Stimulated activated CD8-positive, alpha-beta memory T cell treated with anti-CD3 and anti-CD28 coated beads, Interleukin-2, amount 100 ng/mL, for 48 hours (primary cell): ENCODE measurements around the gene DHX16.
A peak's percentile ranks its signal among the peaks of the same experiment; 100 is the strongest.

Source experiments
- DNase-seq, 2 donors: peaks; one replicate each; pipeline ENCODE4 v3.0.0-alpha.2; 2020; ENCODE audit warnings: low read depth in 2 of 2

The DHX16 gene

GRCh38 chr6:30626484-30627366, 46.1 kb downstream of the DHX16 start, which contains the start of gene ATAT1:
Gene ATAT1 (plus strand): TSS chr6:30626874.
- DNase-seq, result peak; percentile 77 to 86

DNA sequence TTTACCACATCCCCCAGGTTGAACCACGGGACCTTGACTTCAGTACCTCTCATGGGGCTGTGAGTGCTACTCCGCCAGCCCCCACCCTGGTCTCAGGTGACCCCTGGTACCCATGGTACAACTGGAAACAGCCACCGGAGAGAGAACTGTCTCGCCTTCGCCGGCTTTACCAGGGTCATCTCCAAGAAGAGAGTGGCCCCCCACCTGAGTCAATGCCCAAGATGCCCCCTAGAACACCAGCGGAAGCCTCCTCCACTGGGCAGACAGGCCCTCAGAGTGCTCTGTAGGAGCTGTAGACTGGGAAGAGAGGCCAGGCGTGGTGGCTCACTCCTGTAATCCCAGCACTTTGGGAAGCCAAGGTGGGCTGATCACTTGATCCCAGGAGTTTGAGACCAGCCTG, 47.3 kb downstream of the DHX16 start:
- no peak for DNase-seq

- DNase-seq, result no peak
Measured at GRCh38 chr6:30619561-30619960, 53.2 kb downstream of the DHX16 start.

GRCh38 chr6:30618270-30618797, 54.5 kb downstream of the DHX16 start:
- DNase-seq, result no peak

- DNase-seq, result peak; percentile 91 to 94
Measured at GRCh38 chr6:30617565-30618269, 55.1 kb downstream of the DHX16 start, which contains the start of gene MRPS18B. Gene MRPS18B (plus strand): TSS chr6:30617840. CDS start chr6:30617866, 26 bp downstream.

DNA sequence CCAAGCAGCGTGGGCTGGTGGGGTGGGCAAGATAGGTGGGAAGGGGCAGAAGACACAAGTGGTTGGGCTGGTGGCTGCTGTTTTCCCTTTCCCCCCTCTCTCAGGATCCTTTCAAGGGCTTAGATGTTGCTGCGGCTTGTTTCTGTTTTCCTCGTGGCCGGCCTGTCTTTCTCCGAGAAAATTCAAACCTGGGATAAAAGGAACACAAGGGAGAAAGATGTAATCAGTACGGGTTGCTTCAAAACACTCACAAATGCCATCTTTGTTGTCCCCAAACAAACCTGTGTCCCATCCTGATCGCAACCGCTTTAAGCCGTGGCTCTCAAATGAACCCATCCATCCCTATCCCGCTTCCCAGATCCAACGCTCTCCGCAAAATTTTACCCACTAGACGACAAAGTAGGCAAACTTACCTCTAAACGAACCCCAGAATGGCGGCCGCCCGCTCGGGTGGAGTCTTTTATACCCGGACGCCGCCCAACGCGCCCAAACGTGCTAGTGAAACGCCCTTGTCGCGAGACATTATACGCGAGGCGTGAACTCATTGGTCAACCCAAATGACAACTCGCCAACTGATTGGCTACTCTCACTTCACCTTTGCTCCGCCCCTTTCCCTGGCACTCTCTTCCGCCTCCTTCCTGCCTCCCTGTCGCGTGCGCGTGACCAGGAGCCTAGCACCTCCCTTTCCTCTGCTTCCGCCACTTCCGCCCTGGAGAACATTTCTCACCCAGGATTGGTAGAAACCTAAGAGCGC, 55.8 kb downstream of the DHX16 start, which contains the start of gene PPP1R10:
TSS of gene PPP1R10 (minus strand) at position 433 of the 754 bp plus-strand sequence. CDS start 7,299 bp downstream, outside the sequence.
- DNase-seq, result peak; percentile 90 to 94

- DNase-seq, result no peak
Measured at GRCh38 chr6:30615958-30616810, 56.6 kb downstream of the DHX16 start.

- no peak for DNase-seq
Measured at GRCh38 chr6:30615219-30615957, 57.4 kb downstream of the DHX16 start.

- peak; percentile 57 to 67 for DNase-seq
Measured at GRCh38 chr6:30614843-30615218, 58.0 kb downstream of the DHX16 start.

GRCh38 chr6:30614044-30614842, 58.6 kb downstream of the DHX16 start:
- DNase-seq, result no peak

- DNase-seq, result no peak
Measured at GRCh38 chr6:30613251-30614043, 59.4 kb downstream of the DHX16 start.

DNA sequence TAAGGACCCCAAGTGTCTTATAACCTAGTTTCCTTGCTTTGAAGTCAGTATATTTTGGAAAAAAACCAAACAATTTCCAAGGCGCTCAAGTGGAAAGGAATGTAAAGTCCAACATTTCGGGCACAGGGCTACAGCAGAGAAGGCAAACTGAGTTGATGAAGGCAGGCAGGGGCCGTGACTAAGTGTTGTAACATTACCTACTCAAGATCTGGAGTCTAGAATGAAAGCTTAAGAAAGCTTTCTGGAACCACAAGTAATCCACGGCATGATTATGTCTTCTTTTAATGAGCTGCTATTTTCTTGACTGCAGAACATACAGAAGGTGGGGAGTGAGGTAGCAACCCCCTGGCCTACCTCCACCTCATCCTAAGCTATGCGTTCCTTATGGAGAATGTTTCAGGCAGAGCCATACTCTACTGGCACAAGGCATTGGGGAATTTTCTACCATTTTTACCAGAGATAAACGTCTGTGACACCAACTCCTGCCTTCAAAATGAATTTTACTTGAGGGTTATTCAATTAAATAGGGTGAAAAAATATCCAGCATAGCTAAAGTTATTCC, 60.0 kb downstream of the DHX16 start:
- no peak for DNase-seq

DNA sequence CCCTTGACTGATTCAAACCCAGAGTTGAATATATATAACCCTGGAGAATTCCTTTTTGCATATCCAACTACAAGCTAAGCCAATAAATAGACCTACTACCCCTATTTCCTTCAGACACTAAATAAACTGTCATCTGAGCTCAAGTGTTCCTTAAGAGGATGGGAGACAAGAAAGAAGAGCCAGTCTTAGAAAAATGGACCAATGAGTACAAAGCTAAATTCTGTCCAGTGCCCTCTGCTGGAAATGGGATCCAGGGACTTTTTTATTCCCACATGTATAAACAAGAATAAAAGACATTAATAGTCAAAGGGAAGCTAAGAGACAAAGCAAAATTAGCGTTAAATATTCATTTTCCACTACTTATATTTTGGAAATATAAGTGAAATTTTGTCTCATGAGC, 60.6 kb downstream of the DHX16 start:
- DNase-seq, result no peak

DNA sequence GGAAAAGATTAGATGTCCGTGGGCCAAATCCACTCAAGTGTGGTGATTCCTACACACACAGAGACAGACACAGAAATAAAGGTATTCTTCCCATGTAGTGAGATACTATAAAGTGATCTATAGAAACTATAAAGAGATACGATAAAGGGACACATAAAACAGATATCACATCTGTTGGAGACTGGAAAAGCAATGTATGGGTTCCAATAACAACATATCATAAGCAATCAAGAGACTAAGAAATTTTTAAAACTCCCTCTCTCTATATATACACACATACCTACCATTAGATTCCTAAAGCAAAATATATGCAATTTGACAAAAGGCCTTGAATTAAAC, 61.0 kb downstream of the DHX16 start:
- DNase-seq, result no peak

- no peak for DNase-seq
Measured at GRCh38 chr6:30611150-30611855, 61.5 kb downstream of the DHX16 start.

GRCh38 chr6:30610065-30610464, 62.7 kb downstream of the DHX16 start:
- no peak for DNase-seq

DNA sequence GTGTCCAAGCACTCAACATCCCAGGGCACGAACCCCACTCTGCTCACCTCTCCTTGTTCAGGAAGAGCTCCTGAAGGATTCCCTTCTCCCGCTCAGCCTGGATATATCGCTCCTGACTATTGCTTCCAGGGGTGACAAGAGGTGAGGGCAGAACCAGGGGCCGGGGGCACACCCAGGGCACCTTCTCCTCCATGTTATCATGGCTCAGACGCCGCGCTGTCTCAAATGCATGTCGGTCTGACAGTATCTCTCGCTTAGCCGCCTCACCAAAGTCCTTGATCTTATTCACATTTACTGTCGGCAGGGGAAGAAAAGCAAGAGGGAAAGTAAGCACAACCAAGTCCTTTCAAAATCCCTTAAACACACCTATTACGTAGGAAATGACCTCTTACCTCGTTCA, 68.8 kb downstream of the DHX16 start:
- DNase-seq, result no peak
